ENCODE results near the gene DMRTB1.

The DMRTB1 gene

GRCh38 chr1:53490351-53490750 lies 31.2 kb downstream of the DMRTB1 start:
- Mint-ChIP-seq H3K9me3 (no peaks in the 10 kb centered on the region), H3K27ac (ENCODE audit: low read depth) (no peak overlapping the region), H3K4me1 (no peaks in the 10 kb centered on the region), H3K27me3 (peaks cover 12% of the 10 kb centered on the region), H3K36me3 (ENCODE audit: insufficient read depth) (peaks cover 2% of the 10 kb centered on the region), H3K4me3 (no peak overlapping the region)
- ATAC-seq (replicated peaks; ENCODE audit: extremely low read depth, poor library complexity, severe bottlenecking): no peak
- DNase-seq (ENCODE audit: low spot score in 2 of 2): no peak

GRCh38 chr1:53495633-53496345 lies 36.6 kb downstream of the DMRTB1 start:
- no peak overlapping the region for H3K4me3 Mint-ChIP-seq
- H3K27ac Mint-ChIP-seq (ENCODE audit: low read depth): no peak overlapping the region
- DNase-seq (ENCODE audit: low spot score in 2 of 2): no peak
- H3K27me3 Mint-ChIP-seq: peaks cover 2% of the 10 kb centered on the region
- no peaks in the 10 kb centered on the region for H3K9me3 Mint-ChIP-seq
- no peak for ATAC-seq (replicated peaks; ENCODE audit: extremely low read depth, poor library complexity, severe bottlenecking)
- H3K36me3 Mint-ChIP-seq (ENCODE audit: insufficient read depth): no peaks in the 10 kb centered on the region
- H3K4me1 Mint-ChIP-seq: peaks cover 13% of the 10 kb centered on the region

- Mint-ChIP-seq H3K36me3 (ENCODE audit: insufficient read depth) (no peaks in the 10 kb centered on the region), H3K27me3 (no peaks in the 10 kb centered on the region), H3K4me3 (peak overlapping the region; percentile 25), H3K27ac (ENCODE audit: low read depth) (peak overlapping the region; percentile 11), H3K4me1 (peaks cover 13% of the 10 kb centered on the region), H3K9me3 (no peaks in the 10 kb centered on the region)
- DNase-seq (ENCODE audit: low spot score in 2 of 2) (no peak), ATAC-seq (replicated peaks; ENCODE audit: extremely low read depth, poor library complexity, severe bottlenecking) (no peak)
Observed at GRCh38 chr1:53498555-53499131, 39.4 kb downstream of the DMRTB1 start.

GRCh38 chr1:53499257-53500203 lies 40.3 kb downstream of the DMRTB1 start:
- Mint-ChIP-seq H3K4me1 (peaks cover 13% of the 10 kb centered on the region), H3K4me3 (peak overlapping the region; percentile 25), H3K27me3 (no peaks in the 10 kb centered on the region), H3K36me3 (ENCODE audit: insufficient read depth) (no peaks in the 10 kb centered on the region), H3K27ac (ENCODE audit: low read depth) (peak overlapping the region; percentile 11), H3K9me3 (no peaks in the 10 kb centered on the region)
- ATAC-seq (replicated peaks; ENCODE audit: extremely low read depth, poor library complexity, severe bottlenecking) (no peak), DNase-seq (ENCODE audit: low spot score in 2 of 2) (no peak)

GRCh38 chr1:53500204-53501064 lies 41.2 kb downstream of the DMRTB1 start:
- ATAC-seq (replicated peaks; ENCODE audit: extremely low read depth, poor library complexity, severe bottlenecking) (no peak), DNase-seq (ENCODE audit: low spot score in 2 of 2) (no peak)
- H3K4me1 Mint-ChIP-seq: peaks cover 13% of the 10 kb centered on the region
- H3K27me3 Mint-ChIP-seq: no peaks in the 10 kb centered on the region
- H3K4me3 Mint-ChIP-seq: no peak overlapping the region
- H3K27ac Mint-ChIP-seq (ENCODE audit: low read depth): no peak overlapping the region
- no peaks in the 10 kb centered on the region for H3K36me3 Mint-ChIP-seq (ENCODE audit: insufficient read depth)
- H3K9me3 Mint-ChIP-seq: no peaks in the 10 kb centered on the region

- no peak overlapping the region for H3K4me3 Mint-ChIP-seq
- ATAC-seq (replicated peaks; ENCODE audit: extremely low read depth, poor library complexity, severe bottlenecking) (no peak), DNase-seq (ENCODE audit: low spot score in 2 of 2) (no peak)
- no peaks in the 10 kb centered on the region for H3K9me3 Mint-ChIP-seq
- H3K4me1 Mint-ChIP-seq: peaks cover 13% of the 10 kb centered on the region
- H3K36me3 Mint-ChIP-seq (ENCODE audit: insufficient read depth): no peaks in the 10 kb centered on the region
- no peak overlapping the region for H3K27ac Mint-ChIP-seq (ENCODE audit: low read depth)
- H3K27me3 Mint-ChIP-seq: no peaks in the 10 kb centered on the region
Observed at GRCh38 chr1:53501065-53502005, 42.1 kb downstream of the DMRTB1 start.

- Mint-ChIP-seq H3K27ac (ENCODE audit: low read depth) (no peak overlapping the region), H3K9me3 (no peaks in the 10 kb centered on the region), H3K4me3 (no peak overlapping the region), H3K36me3 (ENCODE audit: insufficient read depth) (no peaks in the 10 kb centered on the region), H3K4me1 (peaks cover 13% of the 10 kb centered on the region), H3K27me3 (no peaks in the 10 kb centered on the region)
- DNase-seq (ENCODE audit: low spot score in 2 of 2): no peak
- no peak for ATAC-seq (replicated peaks; ENCODE audit: extremely low read depth, poor library complexity, severe bottlenecking)
Observed at GRCh38 chr1:53502641-53503432, 43.6 kb downstream of the DMRTB1 start.

GRCh38 chr1:53503433-53504217 lies 44.4 kb downstream of the DMRTB1 start:
- H3K4me1 Mint-ChIP-seq: peaks cover 9% of the 10 kb centered on the region
- H3K9me3 Mint-ChIP-seq: no peaks in the 10 kb centered on the region
- H3K36me3 Mint-ChIP-seq (ENCODE audit: insufficient read depth): no peaks in the 10 kb centered on the region
- no peak overlapping the region for H3K27ac Mint-ChIP-seq (ENCODE audit: low read depth)
- DNase-seq (ENCODE audit: low spot score in 2 of 2) (no peak), ATAC-seq (replicated peaks; ENCODE audit: extremely low read depth, poor library complexity, severe bottlenecking) (no peak)
- H3K27me3 Mint-ChIP-seq: no peaks in the 10 kb centered on the region
- no peak overlapping the region for H3K4me3 Mint-ChIP-seq

- Mint-ChIP-seq H3K4me3 (no peak overlapping the region), H3K4me1 (peaks cover 8% of the 10 kb centered on the region), H3K36me3 (ENCODE audit: insufficient read depth) (no peaks in the 10 kb centered on the region), H3K27me3 (no peaks in the 10 kb centered on the region), H3K9me3 (no peaks in the 10 kb centered on the region), H3K27ac (ENCODE audit: low read depth) (no peak overlapping the region)
- DNase-seq (ENCODE audit: low spot score in 2 of 2): no peak
- ATAC-seq (replicated peaks; ENCODE audit: extremely low read depth, poor library complexity, severe bottlenecking): no peak
Observed at GRCh38 chr1:53504901-53505300, 45.7 kb downstream of the DMRTB1 start.

GRCh38 chr1:53505401-53505800 lies 46.2 kb downstream of the DMRTB1 start:
- H3K36me3 Mint-ChIP-seq (ENCODE audit: insufficient read depth): no peaks in the 10 kb centered on the region
- no peak for DNase-seq (ENCODE audit: low spot score in 2 of 2)
- H3K4me3 Mint-ChIP-seq: no peak overlapping the region
- H3K4me1 Mint-ChIP-seq: peaks cover 8% of the 10 kb centered on the region
- ATAC-seq (replicated peaks; ENCODE audit: extremely low read depth, poor library complexity, severe bottlenecking): no peak
- no peaks in the 10 kb centered on the region for H3K9me3 Mint-ChIP-seq
- H3K27me3 Mint-ChIP-seq: no peaks in the 10 kb centered on the region
- H3K27ac Mint-ChIP-seq (ENCODE audit: low read depth): no peak overlapping the region
